Measurements from ENCODE around the gene IGF1R.

- TF ChIP-seq POLR2A (IDR thresholded peaks at IDR 0.05) (no peak), POLR2AphosphoS5 (IDR thresholded peaks at IDR 0.05) (no peak)
These were observed 329.1 kb downstream of the IGF1R start for GRCh38 chr15:98977441-98977840.

All from transverse colon (tissue), 3 donors.